Osteocyte (in vitro differentiated cells): ENCODE results near the gene PXK. TPM values are rescaled to one million over a fixed set of nuclear protein-coding genes. Genes with fewer than 3 reads are reported as not detected.
A peak's percentile ranks its signal among the peaks of the same experiment; 100 is the strongest.

Experiments used
- DNase-seq: peaks from one replicate; pipeline ENCODE4 v3.0.0; 2021; ENCODE audit warnings: mixed read lengths; ENCODE audit not compliant: unreplicated experiment; ENCODE audit errors: extremely low spot score
- H3K27ac Mint-ChIP-seq: one replicate; pipeline ENCODE4 v1.8.0; 2021; ENCODE audit warnings: mild to moderate bottlenecking, mixed read lengths; ENCODE audit not compliant: unreplicated experiment
- H3K27me3 Mint-ChIP-seq: one replicate; pipeline ENCODE4 v1.8.0; 2021; ENCODE audit warnings: mixed read lengths; ENCODE audit not compliant: unreplicated experiment
- H3K36me3 Mint-ChIP-seq: one replicate; pipeline ENCODE4 v1.8.0; 2021; ENCODE audit warnings: mixed read lengths; ENCODE audit not compliant: unreplicated experiment
- H3K4me1 Mint-ChIP-seq: one replicate; pipeline ENCODE4 v1.8.0; 2021; ENCODE audit warnings: mixed read lengths; ENCODE audit not compliant: unreplicated experiment
- H3K4me3 Mint-ChIP-seq: one replicate; pipeline ENCODE4 v1.8.0; 2021; ENCODE audit warnings: mild to moderate bottlenecking, moderate library complexity, mixed read lengths; ENCODE audit not compliant: unreplicated experiment
- H3K9me3 Mint-ChIP-seq: one replicate; pipeline ENCODE4 v1.8.0; 2021; ENCODE audit warnings: mixed read lengths; ENCODE audit not compliant: unreplicated experiment
- total RNA-seq: library from RNA; stranded (reverse); gene quantifications from 2 replicates; pipeline ENCODE4 v1.2.1, GENCODE V29; 2021
- TF ChIP-seq, protein P1 (sequence below): fragments of 200-600 bp; sonication (generic); IDR thresholded peaks from 2 replicates; pipeline ENCODE4 v1.5.0; 2021; ENCODE audit warnings: antibody characterized with exemption, mild to moderate bottlenecking, moderate library complexity

PXK gene
- total RNA-seq, 1 donor from 2014 or later = 39.1 TPM

DNA sequence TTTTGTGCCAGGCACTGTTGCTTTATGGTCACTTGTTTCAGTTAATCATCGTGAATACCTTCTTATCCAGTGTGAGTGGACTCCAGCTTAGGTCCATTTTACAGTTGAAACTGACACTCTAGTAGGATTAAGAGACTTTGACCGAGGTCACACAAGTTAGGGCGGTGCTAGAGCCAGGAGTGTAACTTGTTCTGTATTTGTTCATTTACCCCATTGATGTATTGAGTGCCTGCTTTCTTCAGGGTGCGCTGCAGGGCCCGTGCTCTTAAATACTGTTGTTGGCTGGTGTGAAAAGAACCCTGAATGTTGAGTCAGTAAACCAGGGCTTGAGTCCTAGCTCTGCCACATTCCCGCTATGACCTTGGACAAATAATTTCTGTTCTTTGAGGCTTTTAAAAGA lies 85.5 kb downstream of the PXK start:
- peaks cover 13% of the 10 kb centered on the region for H3K4me1 Mint-ChIP-seq
- TF ChIP-seq, protein P1, sequence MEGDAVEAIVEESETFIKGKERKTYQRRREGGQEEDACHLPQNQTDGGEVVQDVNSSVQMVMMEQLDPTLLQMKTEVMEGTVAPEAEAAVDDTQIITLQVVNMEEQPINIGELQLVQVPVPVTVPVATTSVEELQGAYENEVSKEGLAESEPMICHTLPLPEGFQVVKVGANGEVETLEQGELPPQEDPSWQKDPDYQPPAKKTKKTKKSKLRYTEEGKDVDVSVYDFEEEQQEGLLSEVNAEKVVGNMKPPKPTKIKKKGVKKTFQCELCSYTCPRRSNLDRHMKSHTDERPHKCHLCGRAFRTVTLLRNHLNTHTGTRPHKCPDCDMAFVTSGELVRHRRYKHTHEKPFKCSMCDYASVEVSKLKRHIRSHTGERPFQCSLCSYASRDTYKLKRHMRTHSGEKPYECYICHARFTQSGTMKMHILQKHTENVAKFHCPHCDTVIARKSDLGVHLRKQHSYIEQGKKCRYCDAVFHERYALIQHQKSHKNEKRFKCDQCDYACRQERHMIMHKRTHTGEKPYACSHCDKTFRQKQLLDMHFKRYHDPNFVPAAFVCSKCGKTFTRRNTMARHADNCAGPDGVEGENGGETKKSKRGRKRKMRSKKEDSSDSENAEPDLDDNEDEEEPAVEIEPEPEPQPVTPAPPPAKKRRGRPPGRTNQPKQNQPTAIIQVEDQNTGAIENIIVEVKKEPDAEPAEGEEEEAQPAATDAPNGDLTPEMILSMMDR = no peak
- no peak overlapping the region for H3K4me3 Mint-ChIP-seq
- DNase-seq = no peak
- H3K36me3 Mint-ChIP-seq = peaks cover 16% of the 10 kb centered on the region
- no peaks in the 10 kb centered on the region for H3K9me3 Mint-ChIP-seq
- H3K27me3 Mint-ChIP-seq = no peaks in the 10 kb centered on the region
- no peak overlapping the region for H3K27ac Mint-ChIP-seq

DNA sequence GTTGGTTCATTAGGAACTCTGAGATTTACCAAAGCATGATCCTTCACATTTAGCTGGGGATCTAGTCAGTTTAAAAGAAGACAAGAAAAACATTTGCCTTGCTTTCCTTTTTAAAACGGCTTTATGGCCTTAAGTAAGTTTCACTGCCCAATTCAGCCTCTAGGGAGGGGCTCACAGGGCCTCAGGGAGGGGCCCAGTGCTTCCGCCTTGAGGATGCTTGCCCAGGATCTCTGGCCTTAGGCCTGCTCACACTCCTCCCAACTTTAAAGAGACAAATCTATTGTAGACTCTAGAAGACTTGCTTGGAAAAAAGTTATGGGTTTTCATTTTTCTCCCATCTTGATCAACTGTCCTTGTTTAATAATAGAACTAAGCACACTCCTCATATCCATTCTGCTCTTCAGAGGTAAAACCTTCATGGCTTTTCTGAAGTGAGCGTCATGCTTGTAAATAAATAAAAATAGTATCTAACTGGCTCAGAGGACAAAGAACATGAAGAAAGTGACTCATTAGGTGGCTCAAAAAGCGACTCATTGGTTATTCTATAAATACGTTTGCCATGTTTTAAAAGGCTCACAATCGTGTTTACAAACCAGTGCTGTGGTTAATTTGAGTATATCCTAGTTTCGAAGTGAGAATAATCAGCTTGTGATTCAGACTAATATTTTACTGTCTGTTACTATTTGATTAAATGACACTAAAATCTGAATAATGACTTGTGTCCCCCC lies 87.3 kb downstream of the PXK start:
- TF ChIP-seq, protein P1 = no peak
- DNase-seq = no peak
- no peaks in the 10 kb centered on the region for H3K27me3 Mint-ChIP-seq
- peaks cover 7% of the 10 kb centered on the region for H3K4me1 Mint-ChIP-seq
- peak overlapping the region; percentile 77 for H3K27ac Mint-ChIP-seq
- no peaks in the 10 kb centered on the region for H3K9me3 Mint-ChIP-seq
- H3K4me3 Mint-ChIP-seq = no peak overlapping the region
- peaks cover 23% of the 10 kb centered on the region for H3K36me3 Mint-ChIP-seq

GRCh38 chr3:58421004-58421403 lies 88.3 kb downstream of the PXK start:
- TF ChIP-seq, protein P1 = no peak
- Mint-ChIP-seq H3K27me3 (no peaks in the 10 kb centered on the region), H3K4me3 (no peak overlapping the region), H3K36me3 (peaks cover 29% of the 10 kb centered on the region), H3K27ac (no peak overlapping the region), H3K4me1 (peaks cover 7% of the 10 kb centered on the region), H3K9me3 (no peaks in the 10 kb centered on the region)
- no peak for DNase-seq

DNA sequence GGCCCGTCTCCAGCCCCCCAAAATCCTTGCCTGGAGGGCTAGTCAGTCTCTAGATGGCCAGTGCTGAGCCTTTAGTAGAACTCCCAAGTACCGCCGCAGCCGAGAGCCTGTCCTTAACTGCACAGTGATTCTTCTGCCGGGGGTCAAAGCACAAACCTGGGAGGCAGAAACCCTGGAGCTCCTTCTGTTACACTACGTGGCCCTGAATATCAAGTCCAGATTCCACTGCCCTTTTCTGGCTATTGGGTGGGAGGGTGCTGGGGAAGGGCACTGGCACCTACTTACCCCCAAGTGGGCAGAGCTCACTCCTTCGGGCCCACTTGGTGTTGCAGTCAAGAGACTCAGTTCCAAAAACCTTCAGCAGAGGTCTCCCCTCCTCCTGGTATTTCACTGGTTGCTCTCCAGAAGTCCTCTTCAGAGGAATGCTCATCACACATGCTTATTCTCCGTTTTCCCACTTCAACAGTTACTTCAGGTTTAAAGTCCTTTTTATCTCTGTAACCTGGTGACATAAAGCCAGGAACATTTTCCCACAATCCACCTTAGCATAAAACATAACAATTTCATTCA lies 90.1 kb downstream of the PXK start:
- DNase-seq = no peak

GRCh38 chr3:58424613-58425012 lies 91.9 kb downstream of the PXK start:
- H3K36me3 Mint-ChIP-seq = peaks cover 47% of the 10 kb centered on the region
- H3K27ac Mint-ChIP-seq = no peak overlapping the region
- no peak overlapping the region for H3K4me3 Mint-ChIP-seq
- no peaks in the 10 kb centered on the region for H3K27me3 Mint-ChIP-seq
- no peak for DNase-seq
- H3K4me1 Mint-ChIP-seq = peaks cover 6% of the 10 kb centered on the region
- TF ChIP-seq, protein P1 = no peak
- no peaks in the 10 kb centered on the region for H3K9me3 Mint-ChIP-seq

More for the DNA sequence above, 90.1 kb downstream of the PXK start:
- H3K4me1 Mint-ChIP-seq = peaks cover 7% of the 10 kb centered on the region
- no peaks in the 10 kb centered on the region for H3K27me3 Mint-ChIP-seq
- TF ChIP-seq, protein P1 = peak; percentile 31
- no peak overlapping the region for H3K4me3 Mint-ChIP-seq
- no peak overlapping the region for H3K27ac Mint-ChIP-seq
- no peaks in the 10 kb centered on the region for H3K9me3 Mint-ChIP-seq
- peaks cover 37% of the 10 kb centered on the region for H3K36me3 Mint-ChIP-seq
